Measurements from ENCODE around the gene INSRR. TPM values are rescaled to one million over a fixed set of nuclear protein-coding genes. Genes with fewer than 3 reads are reported as not detected.

The INSRR gene
- total and polyA plus RNA-seq, 7 experiments from 2014 or later, result 0.63 TPM; not detected in 6

DNA sequence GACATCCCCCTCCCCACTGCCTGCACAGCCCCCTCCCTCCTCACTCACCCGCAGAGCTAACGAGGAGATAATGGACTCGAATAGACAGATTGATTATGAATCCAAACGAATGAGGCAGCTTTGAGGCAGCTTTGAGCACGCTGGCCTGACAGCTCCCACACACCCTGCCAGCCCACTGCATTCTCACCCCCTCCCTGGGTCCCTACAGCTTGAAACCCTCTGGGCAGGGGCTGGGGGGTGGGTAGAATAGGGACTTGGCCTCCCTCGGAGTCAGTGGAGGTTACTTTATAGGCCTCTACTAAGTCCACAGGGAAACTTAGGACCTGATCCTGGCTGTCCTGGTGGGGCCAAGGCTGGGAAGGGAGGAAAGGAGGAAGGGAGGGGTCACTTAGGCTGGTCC lies 3.7 kb upstream of the INSRR start:
- peak overlapping the region in 3 of 10 donors; percentile 7 to 77 (median 26) for H3K4me3 Mint-ChIP-seq
- peaks cover 0 to 13% (median 3%) of the 10 kb centered on the region in 5 donors for H3K36me3 Mint-ChIP-seq
- CTCF ChIA-PET, result interaction anchor here (0.7 to 5.7 kb wide), 3 partner anchors 25 to 136 kb away, joined by 3 to 73 read pairs (median 41); partner anchors contain the start of genes ISG20L2 and METTL25B
- no peak for DNase-seq
- POLR2A ChIA-PET, result interaction anchor here (0.7 kb wide), 1 partner anchor 9 kb away, joined by 3 read pairs; no protein-coding TSS in a partner anchor
- H3K36me3 ChIP-seq (ENCODE audit: control insufficient read depth in 2 of 3, insufficient read depth in 3 of 3, low read length in 3 of 3), result no peaks in the 10 kb centered on the region
- intact Hi-C loops (cut with micrococcal nuclease), result loop anchor here in 1 of 2 donors (2.0 kb wide), 1 partner anchor 14 kb away; no protein-coding TSS in a partner anchor
- H3K27ac Mint-ChIP-seq, result peak overlapping the region in 1 of 9 donors; percentile 31
- peaks cover 0 to 2% (median 0%) of the 10 kb centered on the region in 11 donors for H3K9me3 Mint-ChIP-seq
- peaks cover 29 to 66% (median 59%) of the 10 kb centered on the region in 5 donors for H3K27me3 Mint-ChIP-seq
- peaks cover 8 to 20% of the 10 kb centered on the region in 2 donors for H3K4me1 ChIP-seq (ENCODE audit: control insufficient read depth in 2 of 2, insufficient read depth in 2 of 2, low read length in 2 of 2)
- peaks cover 12 to 31% of the 10 kb centered on the region in 2 donors for H3K27me3 ChIP-seq (ENCODE audit: control insufficient read depth in 2 of 2, insufficient read depth in 2 of 2, low read length in 2 of 2)
- ATAC-seq, result no peak
- H3K27ac ChIP-seq (ENCODE audit: low read depth, low read length), result no peak overlapping the region
- H3K4me1 Mint-ChIP-seq, result peaks cover 22 to 75% (median 32%) of the 10 kb centered on the region in 7 donors
- H3K9me3 ChIP-seq (ENCODE audit: control insufficient read depth in 2 of 3, low read length in 3 of 3), result no peaks in the 10 kb centered on the region
- no peak overlapping the region for H3K4me3 ChIP-seq (ENCODE audit: low read length)

DNA sequence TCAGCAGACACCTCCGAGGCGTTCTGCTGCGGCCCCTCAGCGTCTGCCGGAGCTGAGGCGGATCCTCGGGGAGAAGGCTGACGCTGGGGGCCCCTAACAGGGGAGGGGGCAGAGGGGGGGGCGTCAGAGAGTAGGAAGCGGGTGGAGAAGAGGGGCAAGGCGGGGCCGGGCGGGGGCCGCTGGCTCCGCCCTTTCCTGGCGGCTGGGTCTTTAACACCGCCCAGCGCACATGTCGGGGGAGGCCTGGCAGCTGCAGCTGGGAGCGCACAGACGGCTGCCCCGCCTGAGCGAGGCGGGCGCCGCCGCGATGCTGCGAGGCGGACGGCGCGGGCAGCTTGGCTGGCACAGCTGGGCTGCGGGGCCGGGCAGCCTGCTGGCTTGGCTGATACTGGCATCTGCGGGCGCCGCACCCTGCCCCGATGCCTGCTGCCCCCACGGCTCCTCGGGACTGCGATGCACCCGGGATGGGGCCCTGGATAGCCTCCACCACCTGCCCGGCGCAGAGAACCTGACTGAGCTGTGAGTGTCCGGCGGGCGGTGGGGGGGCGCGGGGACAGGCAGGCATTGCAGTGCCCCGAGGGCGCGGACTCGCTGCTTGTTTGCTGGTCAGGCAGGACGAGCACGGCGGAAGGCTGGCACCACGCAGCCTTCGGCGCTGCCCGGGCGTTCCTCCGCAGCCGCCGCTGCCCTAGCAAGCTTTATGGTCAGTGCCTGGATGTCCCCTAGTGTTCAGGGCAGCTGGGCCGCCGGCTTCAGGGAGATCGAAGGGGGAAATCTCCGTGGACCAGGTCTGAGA lies 1.9 kb upstream of the INSRR start, which contains the start of gene NTRK1:
Gene NTRK1, plus strand, starts transcription at position 238 of the 796 bp plus-strand sequence. Its CDS starts 70 bp downstream, at position 308.
- Mint-ChIP-seq H3K27me3 (peaks cover 43 to 60% (median 57%) of the 10 kb centered on the region in 5 donors), H3K9me3 (no peaks in the 10 kb centered on the region), H3K4me1 (peaks cover 20 to 70% (median 27%) of the 10 kb centered on the region in 7 donors), H3K27ac (peak within 1 kb of the TSS in 5 of 9 donors; percentile 13 to 73 (median 59)), H3K36me3 (peaks cover 0 to 13% (median 1%) of the 10 kb centered on the region in 5 donors), H3K4me3 (peak within 1 kb of the TSS; percentile 70 to 92 (median 83))
- peaks cover 5 to 20% of the 10 kb centered on the region in 2 donors for H3K4me1 ChIP-seq (ENCODE audit: control insufficient read depth in 2 of 2, insufficient read depth in 2 of 2, low read length in 2 of 2)
- ChIA-PET POLR2A (interaction anchor here (1.5 kb wide), 2 partner anchors 12 to 47 kb away, joined by 4 to 5 read pairs; no protein-coding TSS in a partner anchor), CTCF (interaction anchor here (0.5 to 5.7 kb wide), 18 partner anchors 11 to 1485 kb away, joined by 3 to 73 read pairs (median 6); partner anchors contain the start of genes ISG20L2, METTL25B and NAXE)
- ATAC-seq (peak; percentile 77), DNase-seq (peak in 8 of 9 donors; percentile 24 to 70 (median 44))
- H3K27ac ChIP-seq (ENCODE audit: low read depth, low read length), result no peak within 1 kb of the TSS
- peak within 1 kb of the TSS; percentile 68 for H3K4me3 ChIP-seq (ENCODE audit: low read length)
- intact Hi-C loops (cut with micrococcal nuclease), result loop anchor here (1.0 kb wide), 7 partner anchors 22 to 172 kb away; partner anchors contain the start of genes SH2D2A (in 2 of the 2) and PRCC (in 1 of the 2)
- peaks cover 12 to 31% of the 10 kb centered on the region in 2 donors for H3K27me3 ChIP-seq (ENCODE audit: control insufficient read depth in 2 of 2, insufficient read depth in 2 of 2, low read length in 2 of 2)
- no peaks in the 10 kb centered on the region for H3K36me3 ChIP-seq (ENCODE audit: control insufficient read depth in 2 of 3, insufficient read depth in 3 of 3, low read length in 3 of 3)
- no peaks in the 10 kb centered on the region for H3K9me3 ChIP-seq (ENCODE audit: control insufficient read depth in 2 of 3, low read length in 3 of 3)

DNA sequence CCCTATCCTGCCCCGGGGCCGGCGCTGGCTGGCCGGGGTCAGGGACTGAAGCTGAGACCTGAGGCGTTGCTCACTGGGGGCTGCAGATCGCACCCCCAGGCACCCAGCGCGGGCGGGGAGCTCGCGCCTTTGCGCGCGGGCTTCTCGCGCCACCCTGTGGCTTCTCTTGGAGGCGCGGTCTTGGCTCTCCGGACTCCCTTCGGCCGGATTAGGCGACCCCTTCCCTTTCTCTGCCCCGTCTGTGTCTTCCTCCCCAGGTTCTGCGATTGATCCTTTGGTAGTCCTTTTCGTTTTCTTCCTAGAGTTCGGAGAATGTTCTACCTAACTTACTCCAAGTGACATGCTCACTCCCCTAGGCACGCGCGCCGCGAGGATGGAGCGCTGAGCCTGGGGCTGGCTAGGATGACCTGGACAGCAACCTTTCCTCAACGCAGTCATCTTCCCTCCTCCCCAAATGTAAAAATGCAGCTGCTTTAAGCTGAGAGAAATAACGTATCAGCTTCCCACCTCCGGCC lies 1.3 kb upstream of the INSRR start:
- peaks cover 17 to 64% (median 24%) of the 10 kb centered on the region in 7 donors for H3K4me1 Mint-ChIP-seq
- ChIA-PET CTCF (interaction anchor here (0.8 to 5.7 kb wide), 19 partner anchors 11 to 268 kb away, joined by 3 to 73 read pairs (median 6); partner anchors contain the start of genes ISG20L2, METTL25B, NAXE and SH2D2A), POLR2A (interaction anchor here (1.5 kb wide), 2 partner anchors 12 to 46 kb away, joined by 4 to 5 read pairs; no protein-coding TSS in a partner anchor)
- DNase-seq, result peak; percentile 21 to 77 (median 45)
- intact Hi-C loops (cut with micrococcal nuclease), result loop anchor here (1.0 kb wide), 7 partner anchors 21 to 171 kb away; partner anchors contain the start of genes SH2D2A (in 2 of the 2) and PRCC (in 1 of the 2)
- H3K4me3 Mint-ChIP-seq, result peak overlapping the region; percentile 70 to 92 (median 83)
- ATAC-seq, result peak; percentile 71
- Histone ChIP-seq H3K4me3 (ENCODE audit: low read length) (peak overlapping the region; percentile 68), H3K9me3 (ENCODE audit: control insufficient read depth in 2 of 3, low read length in 3 of 3) (no peaks in the 10 kb centered on the region), H3K27me3 (ENCODE audit: control insufficient read depth in 2 of 2, insufficient read depth in 2 of 2, low read length in 2 of 2) (peaks cover 12 to 31% of the 10 kb centered on the region in 2 donors), H3K36me3 (ENCODE audit: control insufficient read depth in 2 of 3, insufficient read depth in 3 of 3, low read length in 3 of 3) (no peaks in the 10 kb centered on the region), H3K27ac (ENCODE audit: low read depth, low read length) (no peak overlapping the region), H3K4me1 (ENCODE audit: control insufficient read depth in 2 of 2, insufficient read depth in 2 of 2, low read length in 2 of 2) (peaks cover 5 to 20% of the 10 kb centered on the region in 2 donors)
- H3K36me3 Mint-ChIP-seq, result peaks cover 0 to 10% (median 0%) of the 10 kb centered on the region in 5 donors
- H3K27me3 Mint-ChIP-seq, result peaks cover 43 to 53% (median 51%) of the 10 kb centered on the region in 5 donors
- no peaks in the 10 kb centered on the region for H3K9me3 Mint-ChIP-seq
- H3K27ac Mint-ChIP-seq, result peak overlapping the region in 5 of 9 donors; percentile 13 to 73 (median 59)

- intact Hi-C loops (cut with micrococcal nuclease), result loop anchor here (1.0 kb wide), 7 partner anchors 20 to 170 kb away; partner anchors contain the start of genes SH2D2A (in 2 of the 2) and PRCC (in 1 of the 2)
- Histone ChIP-seq H3K36me3 (ENCODE audit: control insufficient read depth in 2 of 3, insufficient read depth in 3 of 3, low read length in 3 of 3) (no peaks in the 10 kb centered on the region), H3K27me3 (ENCODE audit: control insufficient read depth in 2 of 2, insufficient read depth in 2 of 2, low read length in 2 of 2) (peaks cover 12 to 31% of the 10 kb centered on the region in 2 donors), H3K4me1 (ENCODE audit: control insufficient read depth in 2 of 2, insufficient read depth in 2 of 2, low read length in 2 of 2) (peaks cover 5 to 20% of the 10 kb centered on the region in 2 donors), H3K27ac (ENCODE audit: low read depth, low read length) (no peak overlapping the region), H3K9me3 (ENCODE audit: control insufficient read depth in 2 of 3, low read length in 3 of 3) (no peaks in the 10 kb centered on the region), H3K4me3 (ENCODE audit: low read length) (peak overlapping the region; percentile 68)
- peak; percentile 24 for ATAC-seq
- peak overlapping the region in 9 of 10 donors; percentile 70 to 92 (median 86) for H3K4me3 Mint-ChIP-seq
- peak overlapping the region in 2 of 9 donors; percentile 51 to 73 for H3K27ac Mint-ChIP-seq
- CTCF ChIA-PET, result interaction anchor here (0.8 to 5.7 kb wide), 16 partner anchors 10 to 170 kb away, joined by 3 to 73 read pairs (median 8); partner anchors contain the start of genes ISG20L2, METTL25B and SH2D2A
- POLR2A ChIA-PET, result no interaction called here
- H3K4me1 Mint-ChIP-seq, result peaks cover 17 to 58% (median 24%) of the 10 kb centered on the region in 7 donors
- DNase-seq, result peak in 5 of 9 donors; percentile 10 to 40 (median 18)
- no peaks in the 10 kb centered on the region for H3K9me3 Mint-ChIP-seq
- H3K36me3 Mint-ChIP-seq, result peaks cover 0 to 10% (median 0%) of the 10 kb centered on the region in 5 donors
- H3K27me3 Mint-ChIP-seq, result peaks cover 45 to 50% (median 47%) of the 10 kb centered on the region in 5 donors
Observed at GRCh38 chr1:156859523-156860112, 701 bp upstream of the INSRR start.

- ChIA-PET CTCF (interaction anchor here (1.1 to 5.7 kb wide), 6 partner anchors 21 to 169 kb away, joined by 4 to 73 read pairs (median 24); partner anchors contain the start of genes ISG20L2, METTL25B and SH2D2A), POLR2A (interaction anchor here (0.6 to 1.4 kb wide), 3 partner anchors 10 to 131 kb away, joined by 3 to 8 read pairs (median 6); partner anchors contain the start of gene METTL25B)
- no peak overlapping the region for H3K4me3 ChIP-seq (ENCODE audit: low read length)
- no peak for DNase-seq
- Mint-ChIP-seq H3K27ac (peak overlapping the region in 1 of 9 donors; percentile 83), H3K27me3 (peaks cover 36 to 49% (median 40%) of the 10 kb centered on the region in 5 donors), H3K9me3 (no peaks in the 10 kb centered on the region), H3K36me3 (peaks cover 0 to 5% (median 0%) of the 10 kb centered on the region in 5 donors), H3K4me3 (peak overlapping the region in 8 of 10 donors; percentile 5 to 81 (median 66)), H3K4me1 (peaks cover 17 to 48% (median 23%) of the 10 kb centered on the region in 7 donors)
- H3K4me1 ChIP-seq (ENCODE audit: control insufficient read depth in 2 of 2, insufficient read depth in 2 of 2, low read length in 2 of 2), result peaks cover 5 to 20% of the 10 kb centered on the region in 2 donors
- peaks cover 12 to 30% of the 10 kb centered on the region in 2 donors for H3K27me3 ChIP-seq (ENCODE audit: control insufficient read depth in 2 of 2, insufficient read depth in 2 of 2, low read length in 2 of 2)
- no peaks in the 10 kb centered on the region for H3K36me3 ChIP-seq (ENCODE audit: control insufficient read depth in 2 of 3, insufficient read depth in 3 of 3, low read length in 3 of 3)
- H3K9me3 ChIP-seq (ENCODE audit: control insufficient read depth in 2 of 3, low read length in 3 of 3), result no peaks in the 10 kb centered on the region
- no peak overlapping the region for H3K27ac ChIP-seq (ENCODE audit: low read depth, low read length)
- intact Hi-C loops (cut with micrococcal nuclease), result no loop called here
- ATAC-seq, result no peak
Observed at GRCh38 chr1:156858555-156858956, 361 bp downstream of the INSRR start.
